Uterus (tissue), 4 donors: ENCODE results near the gene SEC31B. TPM values are rescaled to one million over a fixed set of nuclear protein-coding genes. Genes with fewer than 3 reads are reported as not detected.

ENCODE experiments used
- DNase-seq, 2 donors: peaks; one replicate each; pipeline ENCODE4 v3.0.0-alpha.2; 2019 to 2020
- H3K27ac ChIP-seq, 2 donors: fragments of 200-600 bp; sonication (generic); 1 replicate in 1 of 2; 2 replicates in 1 of 2; pipeline ENCODE4 v1.5.1; 2016 to 2018
- H3K27me3 ChIP-seq, 2 donors: fragments of 200-600 bp; sonication (generic); one replicate each; pipeline ENCODE4 v1.5.1; 2018 to 2019; ENCODE audit warnings: control low read depth in 1 of 2
- H3K36me3 ChIP-seq, 2 donors: fragments of 200-600 bp; sonication (generic); one replicate each; pipeline ENCODE4 v1.5.1; 2019; ENCODE audit warnings: control low read depth in 1 of 2
- H3K4me1 ChIP-seq, 2 donors: fragments of 200-600 bp; sonication (generic); one replicate each; pipeline ENCODE4 v1.5.1; 2018 to 2019; ENCODE audit warnings: control low read depth in 1 of 2
- H3K4me3 ChIP-seq, 2 donors: fragments of 200-600 bp; sonication (generic); 1 replicate in 1 of 2; 2 replicates in 1 of 2; pipeline ENCODE4 v1.5.1; 2018 to 2019; ENCODE audit warnings: mild to moderate bottlenecking in 1 of 2
- H3K9me3 ChIP-seq, 2 donors: fragments of 200-600 bp; sonication (generic); one replicate each; pipeline ENCODE4 v1.5.1; 2019; ENCODE audit warnings: control low read depth in 1 of 2
- CTCF ChIP-seq, 4 experiments: fragments of 200-600 bp in 2 of 4; fragments of 450-650 bp in 2 of 4; sonication (generic) in 2 of 4; IDR thresholded peaks; one replicate each; pipeline ENCODE4 v1.5.1; 2016 to 2019; ENCODE audit warnings: antibody characterized with exemption in 4 of 4, mild to moderate bottlenecking in 2 of 4, moderate library complexity in 1 of 4
- POLR2A ChIP-seq, 2 donors: fragments of 450-650 bp; IDR thresholded peaks; one replicate each; pipeline ENCODE4 v1.6.1; 2016; ENCODE audit warnings: antibody characterized with exemption in 2 of 2, mild to moderate bottlenecking in 1 of 2, moderate library complexity in 1 of 2
- intact Hi-C: fragments of 100-400 bp; cut with DNase I; formaldehyde crosslinking; loops from one replicate; pipeline ENCODE4 v1.15.1; 2023; ENCODE audit warnings: low total_unique reads
- total RNA-seq, 4 donors: library from RNA; depleted of rRNA in 3 of 4; stranded (reverse); fragments of >200 nt in 3 of 4; gene quantifications; one replicate each; pipeline versions ENCODE4 v1.1.0 to v1.2.4, GENCODE V29; 2014 to 2023
- donor health status: DM: yes; HTN: yes; CAD: no.

The SEC31B gene
- total RNA-seq, 4 donors from 2014 or later: 7.6 to 19.5 (median 13.8) TPM

DNA sequence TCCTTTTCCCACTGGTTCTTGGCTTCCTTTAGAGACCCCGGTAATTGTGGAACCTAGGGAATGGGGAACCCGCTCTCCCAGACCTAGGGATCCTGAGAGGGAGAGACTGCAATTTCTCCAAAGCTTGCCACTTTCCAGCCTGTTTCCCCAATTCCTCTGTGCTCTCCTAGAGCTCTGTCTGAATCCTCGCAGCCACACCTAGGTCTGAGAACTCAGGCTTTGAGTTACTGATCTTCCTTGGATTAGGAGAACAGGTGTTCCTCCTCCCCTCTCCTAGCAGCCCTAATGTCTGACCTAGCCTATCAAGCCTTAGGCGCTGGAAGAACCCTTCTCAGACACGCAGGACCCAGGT is 36.9 kb downstream of the SEC31B start:
- intact Hi-C loops: no loop called here

GRCh38 chr10:100482181-100482833 is 37.4 kb downstream of the SEC31B start:
- DNase-seq: peak; percentile 25 to 52
- Histone ChIP-seq H3K4me1 (no peaks in the 10 kb centered on the region), H3K27me3 (peaks cover 0 to 13% of the 10 kb centered on the region in 2 donors), H3K36me3 (no peaks in the 10 kb centered on the region), H3K4me3 (peak overlapping the region; percentile 28 to 30), H3K9me3 (no peaks in the 10 kb centered on the region), H3K27ac (no peak overlapping the region)
- intact Hi-C loops: no loop called here
- TF ChIP-seq POLR2A (IDR thresholded peaks at IDR 0.05) (no peak), CTCF (IDR thresholded peaks at IDR 0.05) (peak; percentile 39 to 63 (median 50))

More for the DNA sequence above, 36.9 kb downstream of the SEC31B start:
- Histone ChIP-seq H3K27ac (no peak overlapping the region), H3K4me1 (no peaks in the 10 kb centered on the region), H3K27me3 (peaks cover 0 to 13% of the 10 kb centered on the region in 2 donors), H3K4me3 (peak overlapping the region in 1 of 2 donors; percentile 30), H3K9me3 (no peaks in the 10 kb centered on the region), H3K36me3 (no peaks in the 10 kb centered on the region)
- no peak for TF ChIP-seq CTCF (IDR thresholded peaks at IDR 0.05)
- no peak for TF ChIP-seq POLR2A (IDR thresholded peaks at IDR 0.05)
- no peak for DNase-seq

DNA sequence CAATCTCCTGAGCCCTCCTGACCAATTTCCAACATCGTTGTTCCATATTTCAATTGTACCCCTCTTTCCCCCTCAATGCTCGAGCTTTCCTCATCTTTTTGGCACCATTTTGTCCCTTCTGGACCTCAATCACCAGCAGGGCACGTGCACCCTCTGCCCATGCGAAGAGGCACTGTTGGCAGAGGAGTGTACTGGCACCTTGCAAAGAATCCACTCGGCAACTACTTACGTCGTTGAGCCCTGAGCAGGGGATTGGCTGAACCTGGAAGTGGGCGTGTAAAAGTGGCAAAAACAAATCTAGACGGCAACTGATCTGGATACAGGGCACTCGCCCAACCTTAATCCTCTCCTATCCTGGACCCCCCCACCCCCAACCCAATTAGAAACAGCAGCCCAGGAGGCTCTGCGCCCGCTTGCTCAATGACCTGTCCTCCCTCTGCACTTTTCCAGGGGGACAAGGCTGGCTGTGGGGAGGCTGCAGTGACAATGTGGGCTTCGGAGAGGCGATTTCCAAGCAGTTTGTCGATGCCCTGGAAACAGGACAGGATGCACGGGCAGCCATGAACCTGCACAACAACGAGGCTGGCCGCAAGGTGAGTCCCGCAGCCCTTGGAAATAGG is 38.1 kb downstream of the SEC31B start:
- H3K27ac ChIP-seq: no peak overlapping the region
- TF ChIP-seq CTCF (IDR thresholded peaks at IDR 0.05) (no peak), POLR2A (IDR thresholded peaks at IDR 0.05) (no peak)
- DNase-seq: peak; percentile 81 to 84
- intact Hi-C loops: no loop called here
- no peaks in the 10 kb centered on the region for H3K36me3 ChIP-seq
- no peaks in the 10 kb centered on the region for H3K9me3 ChIP-seq
- peaks cover 0 to 13% of the 10 kb centered on the region in 2 donors for H3K27me3 ChIP-seq
- H3K4me3 ChIP-seq: peak overlapping the region; percentile 28 to 30
- no peaks in the 10 kb centered on the region for H3K4me1 ChIP-seq

- intact Hi-C loops: no loop called here
- Histone ChIP-seq H3K9me3 (no peaks in the 10 kb centered on the region), H3K27me3 (peaks cover 0 to 13% of the 10 kb centered on the region in 2 donors), H3K27ac (no peak overlapping the region), H3K4me3 (no peak overlapping the region), H3K36me3 (no peaks in the 10 kb centered on the region), H3K4me1 (no peaks in the 10 kb centered on the region)
- no peak for TF ChIP-seq CTCF (IDR thresholded peaks at IDR 0.05)
- no peak for TF ChIP-seq POLR2A (IDR thresholded peaks at IDR 0.05)
- no peak for DNase-seq
These were observed 39.7 kb downstream of the SEC31B start for GRCh38 chr10:100480002-100480401.

DNA sequence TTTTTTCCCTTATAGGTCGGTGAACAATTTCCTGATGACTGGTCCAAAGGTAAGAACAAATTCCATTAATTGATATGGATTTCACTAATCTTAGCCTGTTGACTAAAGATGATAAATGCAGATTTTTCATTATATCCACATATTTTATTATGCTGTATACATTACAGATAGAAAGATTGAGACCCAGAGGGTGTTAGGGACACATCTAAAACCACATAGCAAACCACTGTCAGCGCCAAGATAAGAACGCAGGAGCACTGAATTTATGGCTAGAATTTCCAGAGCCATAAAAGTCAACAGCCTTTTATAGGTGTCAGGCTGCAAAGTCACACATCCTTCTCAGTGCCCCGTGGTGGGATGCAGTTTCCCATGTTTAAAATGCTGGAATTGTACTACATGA is 40.6 kb downstream of the SEC31B start:
- Histone ChIP-seq H3K27ac (no peak overlapping the region), H3K9me3 (no peaks in the 10 kb centered on the region), H3K4me3 (no peak overlapping the region), H3K27me3 (peaks cover 0 to 13% of the 10 kb centered on the region in 2 donors), H3K36me3 (no peaks in the 10 kb centered on the region), H3K4me1 (no peaks in the 10 kb centered on the region)
- no peak for DNase-seq
- TF ChIP-seq POLR2A (IDR thresholded peaks at IDR 0.05): no peak
- TF ChIP-seq CTCF (IDR thresholded peaks at IDR 0.05): no peak
- intact Hi-C loops: loop anchor here (2.0 kb wide), 1 partner anchor 30 kb away; no protein-coding TSS in a partner anchor
